ENCODE data around the gene DLG1.

Gene DLG1

DNA sequence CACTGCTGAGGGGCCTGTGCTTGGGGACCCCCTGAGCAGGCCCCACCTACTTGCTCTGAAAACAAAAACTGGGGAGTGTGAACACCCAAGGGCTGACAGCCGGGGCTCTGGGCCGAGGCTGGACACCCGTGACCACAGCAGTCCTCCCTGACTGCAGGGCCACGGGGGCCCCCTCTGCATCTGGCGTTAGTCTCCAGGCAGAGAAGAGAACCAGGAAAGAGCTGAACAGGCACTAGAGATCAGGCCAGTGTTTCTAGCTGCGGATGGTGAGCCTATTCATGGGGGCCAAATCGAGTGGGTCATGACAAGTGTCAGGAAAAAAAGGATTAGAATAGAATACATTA lies 285.9 kb downstream of the DLG1 start:
- no peak overlapping the region for H3K4me3 ChIP-seq (ENCODE audit: low read depth, low read length)
- DNase-seq, result no peak
- TF ChIP-seq CTCF (IDR thresholded peaks at IDR 0.05; ENCODE audit: low read depth, low read length), result no peak
- H3K36me3 ChIP-seq, result no peaks in the 10 kb centered on the region
- no peaks in the 10 kb centered on the region for H3K27me3 ChIP-seq
- peaks cover 9% of the 10 kb centered on the region for H3K4me1 ChIP-seq
- H3K9me3 ChIP-seq, result no peaks in the 10 kb centered on the region

GRCh38 chr3:197011780-197012539 lies 286.5 kb downstream of the DLG1 start:
- no peak for DNase-seq
- H3K4me1 ChIP-seq, result peaks cover 9% of the 10 kb centered on the region
- no peak overlapping the region for H3K4me3 ChIP-seq (ENCODE audit: low read depth, low read length)
- no peaks in the 10 kb centered on the region for H3K27me3 ChIP-seq
- TF ChIP-seq CTCF (IDR thresholded peaks at IDR 0.05; ENCODE audit: low read depth, low read length), result no peak
- no peaks in the 10 kb centered on the region for H3K9me3 ChIP-seq
- no peaks in the 10 kb centered on the region for H3K36me3 ChIP-seq

DNA sequence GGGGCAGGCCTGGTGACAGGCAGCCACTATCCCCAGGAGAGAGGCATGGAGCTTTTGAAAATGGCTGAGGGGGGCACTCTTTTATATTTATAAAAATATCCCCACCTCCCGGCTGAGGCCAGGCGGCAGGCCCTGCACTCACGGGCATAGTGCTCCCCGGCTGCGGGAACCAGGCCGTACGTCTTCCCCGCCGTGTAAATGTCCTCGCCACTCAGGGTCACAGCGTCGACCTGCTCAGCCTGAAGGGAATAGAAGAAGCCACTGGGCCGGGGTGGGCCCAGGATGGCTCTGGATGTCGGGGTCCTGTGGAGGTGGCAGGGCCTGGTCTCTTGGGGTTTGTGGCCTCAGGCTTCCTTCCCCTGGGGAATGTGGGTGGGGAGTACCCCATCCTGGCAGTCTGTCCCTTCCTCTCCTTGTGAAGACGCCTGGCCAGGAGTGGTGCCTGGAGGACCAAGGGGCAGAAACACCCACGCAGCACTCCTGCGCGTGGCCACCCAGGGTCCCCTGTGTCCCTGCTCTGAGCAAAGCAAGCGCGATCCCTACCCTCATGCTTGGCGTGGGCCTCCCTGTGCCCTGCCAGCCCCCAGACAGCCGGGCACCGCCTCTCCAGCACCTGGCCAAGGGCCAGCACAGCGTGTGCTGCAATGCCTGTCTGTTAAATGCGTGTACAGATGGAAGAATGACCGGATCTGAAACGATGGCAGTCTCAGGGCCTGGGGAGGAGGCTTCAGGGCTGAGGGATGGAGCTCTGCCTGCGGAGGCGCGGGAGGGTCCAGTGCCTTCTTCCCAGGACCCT lies 287.7 kb downstream of the DLG1 start:
- no peaks in the 10 kb centered on the region for H3K27me3 ChIP-seq
- TF ChIP-seq CTCF (IDR thresholded peaks at IDR 0.05; ENCODE audit: low read depth, low read length), result no peak
- no peak overlapping the region for H3K4me3 ChIP-seq (ENCODE audit: low read depth, low read length)
- H3K4me1 ChIP-seq, result peaks cover 9% of the 10 kb centered on the region
- H3K36me3 ChIP-seq, result no peaks in the 10 kb centered on the region
- H3K9me3 ChIP-seq, result no peaks in the 10 kb centered on the region
- peak; percentile 72 for DNase-seq

DNA sequence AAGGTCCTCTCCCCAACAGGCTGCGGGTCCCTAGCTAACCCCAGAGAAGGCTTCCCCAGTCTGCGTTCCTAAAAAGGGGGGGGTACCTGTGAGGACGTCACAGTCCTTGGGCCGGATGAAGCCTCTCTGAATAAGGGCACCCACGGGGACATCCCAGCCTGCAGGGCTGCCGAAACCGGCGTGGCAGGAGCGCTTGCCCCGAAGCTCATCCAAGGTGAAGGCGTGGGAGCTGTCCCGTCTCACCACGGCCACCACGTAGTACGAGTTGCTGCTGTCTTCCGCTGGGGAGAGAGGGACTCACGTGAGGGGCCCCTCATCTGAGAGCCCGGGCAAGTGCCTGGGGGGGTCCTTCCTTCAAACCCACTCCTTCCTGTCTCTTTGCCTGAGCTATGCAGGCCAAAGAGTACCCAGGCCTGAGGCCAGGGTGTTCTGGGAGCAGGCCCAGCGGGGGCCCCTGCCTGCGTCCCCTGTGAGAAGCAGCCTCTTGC lies 288.8 kb downstream of the DLG1 start:
- Histone ChIP-seq H3K4me3 (ENCODE audit: low read depth, low read length) (no peak overlapping the region), H3K9me3 (no peaks in the 10 kb centered on the region), H3K27me3 (no peaks in the 10 kb centered on the region), H3K4me1 (peaks cover 9% of the 10 kb centered on the region), H3K36me3 (no peaks in the 10 kb centered on the region; the same call in 1 of the 2 replicates)
- no peak for DNase-seq
- TF ChIP-seq CTCF (IDR thresholded peaks at IDR 0.05; ENCODE audit: low read depth, low read length), result no peak

- Histone ChIP-seq H3K4me1 (peaks cover 15% of the 10 kb centered on the region), H3K9me3 (no peaks in the 10 kb centered on the region), H3K4me3 (ENCODE audit: low read depth, low read length) (no peak overlapping the region), H3K36me3 (no peaks in the 10 kb centered on the region; the same call in 1 of the 2 replicates), H3K27me3 (no peaks in the 10 kb centered on the region)
- no peak for TF ChIP-seq CTCF (IDR thresholded peaks at IDR 0.05; ENCODE audit: low read depth, low read length)
- DNase-seq, result no peak
These were observed 289.8 kb downstream of the DLG1 start for GRCh38 chr3:197008436-197009209.
